Measurements from ENCODE around the gene MYO18B. TPM values are rescaled to one million over a fixed set of nuclear protein-coding genes. Genes with fewer than 3 reads are reported as not detected.

Gene MYO18B
- total and polyA plus RNA-seq, 7 experiments from 2014 or later = 0.22 to 0.97 (median 0.42) TPM; not detected in 2

DNA sequence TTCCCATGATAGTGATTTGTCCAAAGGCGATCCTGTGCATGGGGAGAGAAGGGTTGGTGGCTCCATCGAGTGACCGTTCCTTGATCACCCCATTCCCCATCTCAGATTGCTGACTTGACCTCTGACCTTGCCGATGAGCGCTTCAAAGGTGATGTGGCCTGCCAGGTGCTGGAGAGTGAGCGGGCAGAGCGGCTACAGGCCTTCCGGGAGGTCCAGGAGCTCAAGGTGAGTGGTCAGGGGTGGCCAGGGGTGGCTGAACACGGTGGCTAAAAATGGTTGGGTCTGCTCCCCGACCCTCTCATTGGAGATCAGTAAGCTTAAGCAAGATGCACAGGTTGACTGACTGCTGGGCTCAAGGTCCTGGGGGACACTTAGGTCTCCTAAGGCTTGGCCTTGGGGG lies 148.7 kb downstream of the MYO18B start:
- no peaks in the 10 kb centered on the region for H3K9me3 ChIP-seq (ENCODE audit: control insufficient read depth in 2 of 3, low read length in 3 of 3)
- no peak for ATAC-seq
- Mint-ChIP-seq H3K4me3 (no peak overlapping the region), H3K4me1 (no peaks in the 10 kb centered on the region), H3K9me3 (peaks cover 0 to 2% (median 0%) of the 10 kb centered on the region in 11 donors), H3K27ac (no peak overlapping the region), H3K36me3 (no peaks in the 10 kb centered on the region), H3K27me3 (peaks cover 9 to 30% (median 17%) of the 10 kb centered on the region in 5 donors)
- no peaks in the 10 kb centered on the region for H3K36me3 ChIP-seq (ENCODE audit: control insufficient read depth in 2 of 3, insufficient read depth in 3 of 3, low read length in 3 of 3)
- no peaks in the 10 kb centered on the region for H3K27me3 ChIP-seq (ENCODE audit: control insufficient read depth in 2 of 2, insufficient read depth in 2 of 2, low read length in 2 of 2)
- no peaks in the 10 kb centered on the region for H3K4me1 ChIP-seq (ENCODE audit: control insufficient read depth in 2 of 2, insufficient read depth in 2 of 2, low read length in 2 of 2)
- H3K27ac ChIP-seq (ENCODE audit: low read depth, low read length) = no peak overlapping the region
- DNase-seq = no peak
- ChIA-PET POLR2A (no interaction called here), CTCF (no interaction called here)
- intact Hi-C loops (cut with micrococcal nuclease) = no loop called here
- no peak overlapping the region for H3K4me3 ChIP-seq (ENCODE audit: low read length)

DNA sequence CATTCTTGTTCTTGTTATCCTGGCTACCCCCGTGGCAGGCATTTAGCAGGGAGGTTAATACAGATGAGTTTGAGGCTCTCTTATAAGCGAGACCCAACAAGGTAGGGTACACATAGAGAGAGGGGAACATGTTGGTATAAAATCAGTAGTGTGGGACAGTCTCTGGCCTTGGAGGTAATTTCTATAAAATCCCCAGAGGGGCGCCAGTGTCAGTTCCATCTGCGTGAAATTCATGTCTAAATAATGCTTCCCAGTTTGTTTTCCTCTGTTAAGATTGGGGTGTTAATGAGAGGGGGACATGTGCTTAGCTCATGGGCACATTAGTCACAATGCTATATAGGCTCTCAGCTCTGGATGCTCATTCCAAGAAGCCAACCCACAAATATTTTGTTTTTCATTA lies 150.7 kb downstream of the MYO18B start:
- ATAC-seq = no peak
- H3K27ac ChIP-seq (ENCODE audit: low read depth, low read length) = no peak overlapping the region
- H3K9me3 ChIP-seq (ENCODE audit: control insufficient read depth in 2 of 3, low read length in 3 of 3) = no peaks in the 10 kb centered on the region
- no peaks in the 10 kb centered on the region for H3K4me1 ChIP-seq (ENCODE audit: control insufficient read depth in 2 of 2, insufficient read depth in 2 of 2, low read length in 2 of 2)
- H3K4me3 ChIP-seq (ENCODE audit: low read length) = no peak overlapping the region
- H3K27me3 ChIP-seq (ENCODE audit: control insufficient read depth in 2 of 2, insufficient read depth in 2 of 2, low read length in 2 of 2) = no peaks in the 10 kb centered on the region
- Mint-ChIP-seq H3K4me3 (no peak overlapping the region), H3K9me3 (peaks cover 0 to 2% (median 0%) of the 10 kb centered on the region in 11 donors), H3K36me3 (no peaks in the 10 kb centered on the region), H3K27ac (no peak overlapping the region), H3K27me3 (peaks cover 9 to 27% (median 26%) of the 10 kb centered on the region in 5 donors), H3K4me1 (no peaks in the 10 kb centered on the region)
- intact Hi-C loops (cut with micrococcal nuclease) = no loop called here
- ChIA-PET CTCF (interaction anchor here (1.5 kb wide), 1 partner anchor 438 kb away, joined by 4 read pairs; no protein-coding TSS in a partner anchor), POLR2A (no interaction called here)
- DNase-seq = no peak
- no peaks in the 10 kb centered on the region for H3K36me3 ChIP-seq (ENCODE audit: control insufficient read depth in 2 of 3, insufficient read depth in 3 of 3, low read length in 3 of 3)

DNA sequence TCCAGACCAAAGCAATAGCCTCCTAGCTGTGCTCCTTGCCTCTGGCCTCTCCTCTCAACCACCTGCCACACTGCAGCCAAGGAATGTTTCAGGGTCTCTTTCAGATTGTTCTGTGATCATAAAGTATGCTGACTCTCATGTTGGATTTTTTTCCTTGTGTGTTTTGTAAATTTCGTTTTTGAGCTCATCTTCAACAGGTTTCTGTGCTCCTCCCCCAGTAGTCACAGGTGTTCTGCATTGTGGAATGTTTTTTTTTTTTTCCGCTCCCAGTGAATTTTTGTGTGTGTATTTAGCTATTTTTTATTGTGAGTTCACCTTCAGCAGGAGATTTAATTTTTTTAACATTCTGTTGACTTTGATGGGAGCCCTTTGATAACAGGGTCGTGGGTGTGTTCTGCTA lies 153.7 kb downstream of the MYO18B start:
- ChIA-PET POLR2A (no interaction called here), CTCF (interaction anchor here (0.6 to 0.8 kb wide), 2 partner anchors 286 to 327 kb away, joined by 3 to 7 read pairs; no protein-coding TSS in a partner anchor)
- Histone ChIP-seq H3K27me3 (ENCODE audit: control insufficient read depth in 2 of 2, insufficient read depth in 2 of 2, low read length in 2 of 2) (no peaks in the 10 kb centered on the region), H3K27ac (ENCODE audit: low read depth, low read length) (no peak overlapping the region), H3K4me1 (ENCODE audit: control insufficient read depth in 2 of 2, insufficient read depth in 2 of 2, low read length in 2 of 2) (no peaks in the 10 kb centered on the region), H3K4me3 (ENCODE audit: low read length) (no peak overlapping the region), H3K9me3 (ENCODE audit: control insufficient read depth in 2 of 3, low read length in 3 of 3) (no peaks in the 10 kb centered on the region), H3K36me3 (ENCODE audit: control insufficient read depth in 2 of 3, insufficient read depth in 3 of 3, low read length in 3 of 3) (no peaks in the 10 kb centered on the region)
- intact Hi-C loops (cut with micrococcal nuclease) = loop anchor here in 1 of 2 donors (5.0 kb wide), 1 partner anchor 437 kb away; no protein-coding TSS in a partner anchor
- Mint-ChIP-seq H3K27ac (no peak overlapping the region), H3K36me3 (peaks cover 0 to 1% (median 0%) of the 10 kb centered on the region in 5 donors), H3K9me3 (peaks cover 0 to 2% (median 0%) of the 10 kb centered on the region in 11 donors), H3K27me3 (peaks cover 5 to 22% (median 12%) of the 10 kb centered on the region in 5 donors), H3K4me1 (no peaks in the 10 kb centered on the region), H3K4me3 (no peak overlapping the region)
- no peak for DNase-seq
- no peak for ATAC-seq

DNA sequence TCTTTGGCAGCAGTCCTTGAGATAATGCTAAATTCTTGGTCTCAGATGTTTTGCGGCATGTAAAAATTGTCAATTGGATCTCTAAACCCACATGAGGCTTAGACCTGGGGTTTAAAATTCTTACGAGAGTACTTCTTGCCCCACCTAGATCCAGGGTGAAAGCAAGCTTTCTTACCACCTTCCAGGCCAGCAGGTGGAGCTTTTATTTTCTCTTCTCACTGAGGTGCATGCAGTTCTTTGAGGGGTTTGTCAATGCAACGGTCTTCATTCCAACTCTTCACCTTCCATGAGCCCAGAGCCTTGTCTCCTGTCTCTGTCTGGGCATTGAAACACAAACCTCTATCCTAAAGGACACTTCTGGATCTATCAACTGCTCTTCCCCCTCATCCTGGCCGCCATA lies 154.1 kb downstream of the MYO18B start:
- H3K9me3 ChIP-seq (ENCODE audit: control insufficient read depth in 2 of 3, low read length in 3 of 3) = no peaks in the 10 kb centered on the region
- no peaks in the 10 kb centered on the region for H3K4me1 Mint-ChIP-seq
- no peaks in the 10 kb centered on the region for H3K36me3 ChIP-seq (ENCODE audit: control insufficient read depth in 2 of 3, insufficient read depth in 3 of 3, low read length in 3 of 3)
- DNase-seq (no peak), ATAC-seq (no peak)
- H3K9me3 Mint-ChIP-seq = peaks cover 0 to 2% (median 0%) of the 10 kb centered on the region in 11 donors
- no peak overlapping the region for H3K4me3 ChIP-seq (ENCODE audit: low read length)
- intact Hi-C loops (cut with micrococcal nuclease) = loop anchor here in 1 of 2 donors (5.0 kb wide), 1 partner anchor 436 kb away; no protein-coding TSS in a partner anchor
- ChIA-PET CTCF (interaction anchor here (0.8 kb wide), 1 partner anchor 285 kb away, joined by 3 read pairs; no protein-coding TSS in a partner anchor), POLR2A (no interaction called here)
- no peak overlapping the region for H3K27ac Mint-ChIP-seq
- H3K27ac ChIP-seq (ENCODE audit: low read depth, low read length) = no peak overlapping the region
- peaks cover 5 to 18% (median 8%) of the 10 kb centered on the region in 5 donors for H3K27me3 Mint-ChIP-seq
- H3K4me3 Mint-ChIP-seq = no peak overlapping the region
- H3K4me1 ChIP-seq (ENCODE audit: control insufficient read depth in 2 of 2, insufficient read depth in 2 of 2, low read length in 2 of 2) = no peaks in the 10 kb centered on the region
- no peaks in the 10 kb centered on the region for H3K27me3 ChIP-seq (ENCODE audit: control insufficient read depth in 2 of 2, insufficient read depth in 2 of 2, low read length in 2 of 2)
- H3K36me3 Mint-ChIP-seq = peaks cover 0 to 1% (median 0%) of the 10 kb centered on the region in 5 donors

GRCh38 chr22:25896592-25896991 lies 154.6 kb downstream of the MYO18B start:
- H3K4me1 ChIP-seq (ENCODE audit: control insufficient read depth in 2 of 2, insufficient read depth in 2 of 2, low read length in 2 of 2) = no peaks in the 10 kb centered on the region
- ATAC-seq (no peak), DNase-seq (no peak)
- no peaks in the 10 kb centered on the region for H3K9me3 ChIP-seq (ENCODE audit: control insufficient read depth in 2 of 3, low read length in 3 of 3)
- peaks cover 0 to 2% (median 0%) of the 10 kb centered on the region in 11 donors for H3K9me3 Mint-ChIP-seq
- ChIA-PET POLR2A (no interaction called here), CTCF (no interaction called here)
- H3K4me3 Mint-ChIP-seq = no peak overlapping the region
- peaks cover 0 to 1% (median 0%) of the 10 kb centered on the region in 5 donors for H3K36me3 Mint-ChIP-seq
- H3K27ac Mint-ChIP-seq = no peak overlapping the region
- H3K36me3 ChIP-seq (ENCODE audit: control insufficient read depth in 2 of 3, insufficient read depth in 3 of 3, low read length in 3 of 3) = no peaks in the 10 kb centered on the region
- no peak overlapping the region for H3K4me3 ChIP-seq (ENCODE audit: low read length)
- H3K27ac ChIP-seq (ENCODE audit: low read depth, low read length) = no peak overlapping the region
- H3K4me1 Mint-ChIP-seq = no peaks in the 10 kb centered on the region
- intact Hi-C loops (cut with micrococcal nuclease) = loop anchor here in 1 of 2 donors (5.0 kb wide), 1 partner anchor 436 kb away; no protein-coding TSS in a partner anchor
- no peaks in the 10 kb centered on the region for H3K27me3 ChIP-seq (ENCODE audit: control insufficient read depth in 2 of 2, insufficient read depth in 2 of 2, low read length in 2 of 2)
- H3K27me3 Mint-ChIP-seq = peaks cover 4 to 16% (median 7%) of the 10 kb centered on the region in 5 donors

- H3K36me3 ChIP-seq (ENCODE audit: control insufficient read depth in 2 of 3, insufficient read depth in 3 of 3, low read length in 3 of 3) = no peaks in the 10 kb centered on the region
- H3K27me3 Mint-ChIP-seq = peaks cover 3 to 22% (median 13%) of the 10 kb centered on the region in 5 donors
- no peak overlapping the region for H3K27ac ChIP-seq (ENCODE audit: low read depth, low read length)
- ChIA-PET CTCF (no interaction called here), POLR2A (no interaction called here)
- H3K9me3 Mint-ChIP-seq = peaks cover 0 to 2% (median 0%) of the 10 kb centered on the region in 11 donors
- intact Hi-C loops (cut with micrococcal nuclease) = loop anchor here in 1 of 2 donors (5.0 kb wide), 1 partner anchor 433 kb away; no protein-coding TSS in a partner anchor
- H3K4me3 Mint-ChIP-seq = no peak overlapping the region
- H3K9me3 ChIP-seq (ENCODE audit: control insufficient read depth in 2 of 3, low read length in 3 of 3) = no peaks in the 10 kb centered on the region
- H3K27me3 ChIP-seq (ENCODE audit: control insufficient read depth in 2 of 2, insufficient read depth in 2 of 2, low read length in 2 of 2) = no peaks in the 10 kb centered on the region
- no peak overlapping the region for H3K27ac Mint-ChIP-seq
- H3K4me3 ChIP-seq (ENCODE audit: low read length) = no peak overlapping the region
- no peaks in the 10 kb centered on the region for H3K4me1 Mint-ChIP-seq
- no peaks in the 10 kb centered on the region for H3K4me1 ChIP-seq (ENCODE audit: control insufficient read depth in 2 of 2, insufficient read depth in 2 of 2, low read length in 2 of 2)
- peaks cover 0 to 1% (median 0%) of the 10 kb centered on the region in 5 donors for H3K36me3 Mint-ChIP-seq
- no peak for ATAC-seq
- no peak for DNase-seq
Measured at GRCh38 chr22:25898707-25899365, 156.8 kb downstream of the MYO18B start.
